ENCODE results near the gene MDM1.

Gene MDM1

DNA sequence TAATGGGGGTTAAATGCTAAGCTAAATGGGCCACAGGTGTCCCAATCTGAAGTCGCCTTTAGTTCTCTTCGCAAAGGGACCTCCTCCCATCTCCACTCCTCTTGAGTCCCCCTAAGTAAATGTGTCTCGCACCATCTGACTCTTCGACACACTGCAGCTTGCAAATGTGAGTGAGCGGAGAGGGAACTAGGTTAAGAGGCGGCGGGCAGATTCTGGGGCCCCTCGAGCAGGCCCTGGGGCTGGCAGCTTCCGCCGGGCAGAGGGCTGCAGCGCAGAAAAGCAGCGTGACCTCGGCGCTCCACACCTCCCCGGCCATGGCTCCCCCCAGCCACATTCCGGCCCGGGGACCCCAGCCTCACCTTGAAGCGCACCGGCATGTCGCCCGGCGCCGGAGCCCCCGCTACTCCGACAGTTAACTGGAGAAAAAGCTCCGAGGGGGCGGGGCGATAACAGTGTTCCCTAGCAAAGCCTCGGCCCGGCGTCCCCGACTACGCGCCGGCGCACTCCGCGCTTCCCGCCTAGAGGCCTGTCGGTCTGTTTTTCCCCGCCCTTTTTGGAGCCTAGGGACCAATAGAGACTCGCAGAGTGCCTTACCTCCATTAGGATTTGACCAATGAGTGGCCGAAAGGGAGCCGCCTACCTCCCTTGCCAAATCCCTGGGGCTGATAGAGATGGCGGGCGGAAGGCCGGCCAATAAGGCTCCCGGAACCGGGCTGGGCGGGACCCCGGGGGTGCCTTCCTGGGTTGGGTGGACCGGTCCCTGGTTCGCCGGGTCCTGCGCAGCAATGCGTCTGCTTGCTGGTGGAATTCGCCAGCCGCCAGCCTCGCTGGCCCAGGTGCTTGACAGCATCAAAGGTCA is at the start of gene MDM1:
Gene MDM1, minus strand, starts transcription at position 494 of the 859 bp plus-strand sequence. Its CDS starts 117 bp downstream, at position 377.
- peak; percentile 96 to 97 for DNase-seq

DNA sequence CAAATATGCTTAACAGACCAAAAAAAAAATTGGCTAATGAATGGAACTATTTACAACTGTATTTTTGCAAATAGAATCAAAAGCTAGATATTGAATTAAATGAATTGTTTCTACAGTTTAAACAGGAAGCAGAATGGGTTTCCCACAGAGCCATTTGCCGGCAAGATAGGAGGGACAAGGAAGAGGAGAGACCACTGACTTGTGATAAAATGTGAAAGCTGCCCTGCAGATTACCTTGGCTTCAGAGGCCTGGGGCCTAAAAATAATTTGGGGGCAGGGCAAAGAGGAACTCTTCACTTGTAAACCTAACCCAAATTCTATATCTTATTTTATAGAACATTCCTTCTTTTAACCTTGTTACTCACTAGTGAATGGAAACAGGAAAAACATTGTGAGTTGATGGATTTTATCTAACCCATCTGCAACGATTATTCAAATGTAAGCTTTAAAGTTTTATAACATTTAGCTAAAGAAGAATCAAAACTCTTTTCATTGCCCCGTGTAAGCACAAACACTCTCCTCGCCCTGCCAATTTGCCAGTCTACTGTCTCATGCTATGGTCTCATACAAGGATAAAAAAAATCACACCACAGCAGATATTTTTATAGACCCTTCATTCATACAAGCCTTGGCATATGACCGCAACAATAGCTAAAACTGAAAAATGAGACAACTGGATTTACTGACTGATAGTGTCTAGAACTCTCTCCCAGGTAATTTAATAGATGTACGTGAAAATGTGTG is 49.5 kb upstream of the MDM1 start:
- no peak for DNase-seq

- DNase-seq = no peak
These were observed 46.9 kb upstream of the MDM1 start for GRCh38 chr12:68378872-68379606.

DNA sequence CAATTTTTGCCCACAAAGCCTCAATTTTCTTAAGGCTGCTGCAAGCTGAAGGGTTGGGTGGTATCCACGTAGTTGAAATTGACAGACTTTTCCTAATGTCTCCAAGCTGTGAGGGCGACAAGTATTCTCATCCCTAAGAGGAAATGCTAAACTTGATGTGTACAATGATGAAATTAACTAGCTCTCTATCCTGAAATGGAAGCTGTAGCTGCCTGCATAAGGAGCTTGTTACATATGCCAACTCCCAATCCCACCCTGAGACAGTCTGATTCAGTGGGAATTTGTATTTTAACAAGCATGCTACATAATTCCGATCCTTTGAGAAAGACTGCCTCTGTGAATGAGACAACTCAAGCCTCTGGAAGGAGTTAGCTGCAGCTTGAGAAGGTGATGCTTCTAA is 45.7 kb upstream of the MDM1 start:
- no peak for DNase-seq

DNA sequence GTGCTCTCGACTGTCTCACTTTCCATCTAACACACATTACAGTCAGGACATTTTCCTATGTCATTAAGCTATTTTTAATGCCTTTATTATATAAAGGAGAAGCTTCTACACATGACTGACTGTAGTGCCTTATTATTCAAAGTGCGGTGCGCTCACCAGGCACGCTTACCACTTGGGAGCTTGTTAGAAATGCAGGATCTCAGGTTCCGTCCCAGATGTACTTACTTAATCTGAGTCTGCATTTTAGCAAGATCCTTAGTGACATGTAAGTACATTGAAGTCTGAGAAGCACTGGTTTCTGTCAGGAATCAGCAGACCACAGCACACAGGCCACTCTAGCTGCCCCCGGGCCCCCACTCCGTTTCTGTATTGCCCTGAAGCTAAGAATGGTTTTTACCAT is 44.7 kb upstream of the MDM1 start:
- no peak for DNase-seq

- no peak for DNase-seq
These were observed 43.9 kb upstream of the MDM1 start for GRCh38 chr12:68375756-68376695.

- peak; percentile 52 to 61 for DNase-seq
These were observed 42.3 kb upstream of the MDM1 start for GRCh38 chr12:68374307-68374982.

GRCh38 chr12:68370667-68371066 is 38.5 kb upstream of the MDM1 start:
- DNase-seq = no peak

- no peak for DNase-seq
These were observed 37.9 kb upstream of the MDM1 start for GRCh38 chr12:68370006-68370590.

- no peak for DNase-seq
These were observed 36.2 kb upstream of the MDM1 start for GRCh38 chr12:68368327-68368726.

DNA sequence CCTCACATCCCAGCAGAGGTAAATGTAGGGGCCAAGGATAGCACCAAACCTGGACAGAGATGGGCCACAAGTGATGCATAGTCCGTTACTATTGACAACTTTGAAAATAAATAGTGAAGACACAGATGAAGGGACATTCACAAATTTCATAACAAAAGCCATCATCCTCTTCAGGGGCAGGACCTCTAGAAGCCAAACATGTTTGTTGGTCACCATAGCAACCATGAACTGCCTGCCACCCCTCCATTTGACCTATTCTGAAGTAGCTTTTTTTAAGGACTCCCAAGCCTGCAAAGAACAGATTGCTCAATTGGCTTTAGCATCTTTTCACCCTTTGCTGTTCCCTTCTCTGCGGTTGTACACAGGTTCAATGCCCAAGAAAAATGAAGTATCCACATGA is 35.7 kb upstream of the MDM1 start:
- DNase-seq = no peak

- DNase-seq = no peak
These were observed 35.0 kb upstream of the MDM1 start for GRCh38 chr12:68367116-68367515.

- DNase-seq = peak; percentile 67 to 79
These were observed 32.9 kb upstream of the MDM1 start for GRCh38 chr12:68364893-68365725.

DNA sequence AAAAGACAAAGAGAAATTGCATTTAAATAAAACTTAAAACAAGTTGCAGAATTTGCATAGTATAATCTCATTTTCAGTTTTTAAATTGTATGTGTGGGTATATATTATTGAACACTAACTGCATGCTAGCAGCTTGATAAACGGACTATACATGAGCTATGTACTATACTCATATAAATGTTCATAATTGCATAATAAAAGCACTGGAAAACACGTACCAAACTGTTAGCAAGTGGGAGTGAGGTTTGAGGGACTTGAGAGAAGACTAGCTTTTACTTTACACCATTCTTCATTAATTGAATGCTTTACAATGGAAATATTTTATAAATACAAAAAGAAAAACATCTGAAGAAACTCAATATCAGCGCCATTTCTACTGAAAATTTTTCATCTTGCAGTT is 32.2 kb upstream of the MDM1 start:
- DNase-seq = no peak

DNA sequence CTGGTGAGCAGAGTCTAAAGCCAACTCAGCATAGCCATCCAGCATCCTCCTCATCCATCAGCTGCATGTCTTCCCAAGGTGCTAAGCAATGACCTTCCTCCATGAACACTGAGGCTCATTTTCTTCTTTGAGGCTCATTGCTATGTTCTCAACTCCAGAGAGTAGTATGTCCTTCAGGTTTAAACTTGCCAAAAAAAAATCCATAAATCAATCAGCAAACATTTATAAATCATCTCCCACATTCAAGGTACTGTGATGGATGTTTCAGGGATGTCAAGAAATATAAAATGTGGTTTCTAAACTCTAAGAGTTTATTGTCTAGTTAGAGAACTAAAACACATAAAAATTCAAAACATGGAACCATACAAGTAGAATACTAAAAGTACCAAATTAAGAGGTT is 29.8 kb upstream of the MDM1 start:
- no peak for DNase-seq

GRCh38 chr12:68359674-68360073 is 27.5 kb upstream of the MDM1 start:
- DNase-seq = no peak

DNA sequence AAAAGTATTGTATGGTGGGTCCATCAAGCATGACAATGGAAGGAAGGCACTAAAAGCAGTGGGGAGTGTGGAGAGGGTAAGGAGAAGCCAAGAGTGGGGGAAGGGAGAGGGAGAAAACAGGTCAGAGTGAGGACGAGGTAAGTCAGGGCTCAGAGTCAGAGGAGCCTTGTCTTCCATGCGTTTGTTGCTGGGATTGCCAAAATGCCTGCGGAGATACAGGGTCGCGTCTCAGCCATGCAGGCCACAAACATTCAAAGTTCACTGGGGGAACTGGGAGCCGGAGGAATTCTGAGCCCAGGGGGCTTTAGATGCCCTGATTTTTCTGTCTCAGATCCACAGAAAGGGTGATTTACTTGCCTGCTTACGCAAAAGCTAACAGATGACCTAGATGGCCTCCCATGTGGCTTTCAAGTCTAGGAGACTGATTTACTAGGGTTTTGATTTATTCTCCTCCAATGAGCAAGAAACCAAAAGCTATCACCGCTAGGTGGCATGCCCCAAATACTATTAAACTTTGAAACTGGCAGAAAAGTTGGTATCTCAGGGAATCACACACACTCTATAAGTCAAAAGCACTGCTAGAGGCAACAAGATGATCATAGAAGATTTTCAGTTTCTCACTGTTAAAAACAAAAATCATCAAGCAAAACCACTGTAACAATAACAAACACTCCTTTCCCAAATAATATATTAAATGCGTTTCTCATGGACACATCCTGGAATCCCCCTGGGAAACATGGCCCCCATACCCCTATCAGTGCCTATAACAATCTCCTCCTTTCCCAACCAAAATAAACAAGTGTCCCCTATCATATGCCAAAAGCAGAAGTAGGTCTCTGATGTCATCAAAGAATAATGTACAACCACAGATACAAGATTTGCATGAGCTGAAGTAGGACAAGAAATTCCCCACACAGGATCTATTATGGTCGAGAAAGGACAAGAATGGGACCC is 26.6 kb upstream of the MDM1 start:
- DNase-seq = peak; percentile 63 to 74

DNA sequence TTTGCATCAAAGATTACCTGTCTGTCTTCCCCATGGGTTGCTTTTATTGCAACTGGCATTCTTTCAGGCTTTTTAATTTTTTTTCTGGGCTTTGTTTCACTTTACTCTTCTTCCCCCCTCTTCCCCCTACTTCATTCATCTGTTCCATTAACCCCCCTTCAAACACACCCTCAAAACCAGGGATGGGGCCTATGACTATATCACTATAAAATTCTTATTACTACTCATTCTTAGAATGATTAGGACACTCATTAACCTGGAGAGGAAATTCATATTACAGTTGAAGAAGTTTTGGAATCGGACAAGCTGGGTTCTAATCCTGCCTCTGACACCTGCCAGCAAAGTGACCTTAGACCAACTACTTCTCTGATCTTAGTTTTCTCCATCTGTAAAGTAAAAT is 24.8 kb upstream of the MDM1 start:
- no peak for DNase-seq

GRCh38 chr12:68356060-68356695 is 24.0 kb upstream of the MDM1 start:
- DNase-seq = no peak

Data from activated CD4-positive, alpha-beta T cell treated with anti-CD3 and anti-CD28 coated beads for 4 hours (primary cell).